Bone marrow (tissue), 2 donors: ENCODE data around the gene DPPA2.
"Not testable (repeated sequence)": the region's sequence is repeated elsewhere in the genome, so short reads cannot be mapped to it uniquely, and the experiment has no call there.

ENCODE experiments used
- DNase-seq, 2 donors: peaks; one replicate each; lab custom pipeline; 2025; lab: John Stamatoyannopoulos, UW

Gene DPPA2, protein sequence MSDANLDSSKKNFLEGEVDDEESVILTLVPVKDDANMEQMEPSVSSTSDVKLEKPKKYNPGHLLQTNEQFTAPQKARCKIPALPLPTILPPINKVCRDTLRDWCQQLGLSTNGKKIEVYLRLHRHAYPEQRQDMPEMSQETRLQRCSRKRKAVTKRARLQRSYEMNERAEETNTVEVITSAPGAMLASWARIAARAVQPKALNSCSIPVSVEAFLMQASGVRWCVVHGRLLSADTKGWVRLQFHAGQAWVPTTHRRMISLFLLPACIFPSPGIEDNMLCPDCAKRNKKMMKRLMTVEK

DNA sequence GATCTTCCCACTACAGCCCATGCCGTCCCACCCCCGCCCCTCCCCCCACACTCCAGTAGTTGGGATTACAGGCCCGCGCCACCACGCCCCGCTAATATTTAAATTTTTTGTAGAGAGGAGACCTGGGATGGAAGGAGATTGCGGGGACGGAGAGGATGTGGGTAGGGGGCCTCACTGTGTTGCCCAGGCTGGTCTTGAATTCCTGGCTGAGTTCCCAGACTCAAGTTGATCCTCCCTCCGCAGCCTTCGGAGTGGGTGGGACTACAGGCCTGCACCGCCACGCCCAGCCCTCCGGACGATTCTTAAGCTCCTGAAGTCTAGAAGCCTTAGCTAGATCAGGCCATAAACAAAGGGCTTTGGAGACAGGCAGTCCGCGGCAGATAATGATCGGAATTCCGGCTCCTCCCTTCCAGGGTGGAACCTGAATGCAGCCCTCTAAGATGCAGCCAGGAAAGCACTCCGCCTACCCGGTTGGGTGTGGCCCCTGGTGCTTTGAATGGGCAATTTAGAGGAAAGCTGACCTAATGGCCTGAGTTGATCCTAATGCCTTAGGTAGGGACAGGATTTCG, at the start of gene DPPA2:
DPPA2 (minus strand) TSS at position 356 of the 569 bp plus-strand sequence. CDS start 1,975 bp downstream, outside the sequence.
- no peak for DNase-seq

- DNase-seq, result no peak
These were observed 47.8 kb upstream of the DPPA2 start for GRCh38 chr3:109364088-109364487.

GRCh38 chr3:109363634-109364033, 47.3 kb upstream of the DPPA2 start:
- no peak for DNase-seq

DNA sequence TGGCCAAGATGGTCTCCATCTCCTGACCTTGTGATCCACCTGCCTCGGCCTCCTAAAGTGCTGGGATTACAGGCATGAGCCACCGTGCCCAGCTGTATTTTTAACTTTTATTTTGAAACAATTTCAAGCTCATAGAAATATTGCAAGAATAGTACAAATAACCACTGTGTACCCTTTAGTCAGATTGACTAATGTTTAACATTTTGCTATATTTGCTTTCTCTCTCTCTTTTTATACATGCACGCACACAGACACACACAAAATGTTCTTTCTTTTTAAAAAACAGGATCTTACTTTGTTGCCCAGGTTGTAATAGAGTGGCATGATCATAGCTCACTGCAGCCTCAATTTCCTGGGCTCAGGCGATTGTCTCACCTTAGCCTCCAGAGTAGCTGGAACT, 46.5 kb upstream of the DPPA2 start:
- DNase-seq, result no peak

GRCh38 chr3:109358809-109359208, 42.5 kb upstream of the DPPA2 start:
- DNase-seq, result not testable (repeated sequence)

- no peak for DNase-seq
These were observed 40.3 kb upstream of the DPPA2 start for GRCh38 chr3:109356442-109357155.

- no peak for DNase-seq
These were observed 39.5 kb upstream of the DPPA2 start for GRCh38 chr3:109355625-109356441.

DNA sequence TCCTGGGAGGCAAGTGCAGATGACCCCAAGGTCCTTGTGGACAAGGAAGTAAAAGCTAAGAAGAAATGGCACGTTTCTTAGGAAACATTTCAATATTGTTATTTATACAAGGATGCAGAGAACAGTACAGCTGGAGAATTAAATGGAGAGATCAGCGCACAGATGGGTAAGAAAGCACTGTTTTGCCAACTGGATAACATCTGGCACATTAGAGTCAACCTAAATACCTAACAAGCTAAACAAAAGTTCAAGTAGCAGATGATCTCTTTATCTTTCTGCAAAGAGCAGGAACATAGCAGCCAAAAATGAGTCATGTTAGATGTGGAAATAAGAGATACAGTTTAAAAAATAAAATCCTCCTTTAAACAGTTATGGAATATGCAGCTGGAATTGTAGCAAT, 36.7 kb upstream of the DPPA2 start:
- no peak for DNase-seq

DNA sequence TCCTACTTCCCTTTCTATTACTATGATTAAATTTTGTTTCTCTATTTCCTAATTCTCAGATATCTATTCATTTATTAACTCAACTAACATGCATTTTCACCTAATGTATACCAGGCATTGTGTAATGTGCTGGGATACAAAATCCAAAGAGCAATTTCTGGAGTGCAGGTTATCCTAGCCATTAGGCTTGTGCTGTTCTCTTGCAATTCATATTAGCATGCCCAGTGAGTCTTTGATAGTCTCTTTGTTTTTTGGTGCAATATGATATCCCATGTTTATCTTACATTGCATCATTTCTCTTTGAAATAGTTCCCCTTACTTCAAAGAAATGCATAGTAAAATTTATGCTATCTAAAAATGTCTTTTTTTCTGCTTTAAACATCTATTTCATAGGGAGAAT, 34.9 kb upstream of the DPPA2 start:
- no peak for DNase-seq

DNA sequence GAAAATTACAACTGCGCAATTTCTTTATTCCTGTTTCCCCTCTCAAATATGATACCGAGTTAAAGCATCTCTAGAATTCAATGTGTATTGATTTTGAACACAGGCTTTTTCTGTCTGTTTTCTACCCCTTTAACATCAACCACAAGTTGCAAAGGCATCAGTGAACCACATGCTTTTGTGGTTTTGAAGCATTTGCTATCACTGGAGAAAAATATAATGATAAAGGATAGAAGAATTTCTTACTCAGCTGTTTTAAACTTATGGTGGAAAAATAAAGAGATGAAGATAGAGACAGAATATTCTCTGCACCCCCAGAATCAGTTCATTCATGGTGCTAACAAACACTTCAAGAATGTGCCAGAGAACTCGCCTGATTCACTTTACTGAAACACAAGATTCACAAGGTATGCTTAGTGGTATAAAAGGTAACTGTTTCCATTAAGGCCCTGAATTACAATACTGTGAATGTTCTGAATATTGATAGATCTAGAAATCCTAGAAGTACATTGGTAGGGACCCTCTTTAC, 30.5 kb upstream of the DPPA2 start:
- DNase-seq, result no peak

GRCh38 chr3:109346099-109346498, 29.8 kb upstream of the DPPA2 start:
- no peak for DNase-seq

- DNase-seq, result no peak
These were observed 23.7 kb upstream of the DPPA2 start for GRCh38 chr3:109339714-109340648.

DNA sequence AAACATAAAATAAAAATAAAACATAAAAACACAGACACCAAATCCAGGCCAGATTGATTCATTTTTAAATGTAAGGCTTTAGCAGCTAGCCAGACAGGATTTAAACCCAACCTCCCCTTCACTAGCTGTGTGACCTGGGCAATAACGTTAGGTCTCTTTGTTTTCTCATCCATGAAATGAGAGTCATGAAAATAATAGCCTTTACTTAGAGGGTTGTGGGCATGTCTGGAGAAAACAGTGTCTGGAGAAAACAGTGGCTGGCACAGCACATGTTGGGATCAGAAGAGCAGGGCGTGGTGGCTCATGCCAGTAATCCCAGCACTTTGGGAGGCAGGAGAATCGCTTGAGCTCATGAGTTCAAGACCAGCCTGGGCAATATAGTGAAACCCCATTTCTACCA, 22.9 kb upstream of the DPPA2 start:
- no peak for DNase-seq

DNA sequence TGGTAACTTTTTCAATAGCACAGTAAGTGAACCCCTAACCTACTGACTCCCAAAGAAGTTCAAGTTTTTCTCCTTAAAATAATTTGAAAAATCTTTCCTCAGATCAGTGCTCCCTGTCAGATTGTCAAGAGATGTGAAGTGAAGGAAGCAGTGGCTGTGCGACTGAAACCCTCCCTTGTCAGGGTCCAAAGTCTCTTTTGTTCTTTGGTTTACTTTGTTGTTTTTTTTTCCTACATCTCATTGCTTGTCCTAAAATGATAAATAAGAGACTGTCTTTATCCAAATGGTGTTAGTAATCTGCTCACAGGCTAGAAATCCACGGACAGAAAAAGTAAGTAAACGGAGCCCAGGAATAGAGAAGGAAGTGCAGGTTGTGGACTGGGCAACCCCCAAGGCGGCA, 22.0 kb upstream of the DPPA2 start:
- no peak for DNase-seq

DNA sequence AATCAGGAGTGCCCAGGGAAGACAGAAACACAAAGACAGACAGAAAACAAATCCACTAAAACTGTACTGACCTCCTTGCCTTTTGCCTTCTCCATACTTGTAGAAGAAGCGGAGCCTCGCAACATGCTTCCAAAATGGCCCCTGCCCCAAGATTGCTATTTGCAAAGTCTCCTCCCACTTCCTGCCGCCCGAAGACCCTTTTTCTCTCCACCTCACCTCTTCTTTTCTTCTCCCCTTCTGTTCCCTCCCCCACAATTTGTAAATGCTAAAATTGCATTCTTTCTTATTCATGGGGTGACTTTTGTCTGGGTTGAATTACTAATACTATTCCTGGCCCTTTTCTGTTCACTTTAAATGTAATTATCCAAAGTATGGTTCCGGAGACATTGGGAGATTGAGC, 21.1 kb upstream of the DPPA2 start, which contains the start of gene DPPA4:
DPPA4 (minus strand) TSS at position 154 of the 400 bp plus-strand sequence; CDS start at position 125, 29 bp downstream.
- no peak for DNase-seq

DNA sequence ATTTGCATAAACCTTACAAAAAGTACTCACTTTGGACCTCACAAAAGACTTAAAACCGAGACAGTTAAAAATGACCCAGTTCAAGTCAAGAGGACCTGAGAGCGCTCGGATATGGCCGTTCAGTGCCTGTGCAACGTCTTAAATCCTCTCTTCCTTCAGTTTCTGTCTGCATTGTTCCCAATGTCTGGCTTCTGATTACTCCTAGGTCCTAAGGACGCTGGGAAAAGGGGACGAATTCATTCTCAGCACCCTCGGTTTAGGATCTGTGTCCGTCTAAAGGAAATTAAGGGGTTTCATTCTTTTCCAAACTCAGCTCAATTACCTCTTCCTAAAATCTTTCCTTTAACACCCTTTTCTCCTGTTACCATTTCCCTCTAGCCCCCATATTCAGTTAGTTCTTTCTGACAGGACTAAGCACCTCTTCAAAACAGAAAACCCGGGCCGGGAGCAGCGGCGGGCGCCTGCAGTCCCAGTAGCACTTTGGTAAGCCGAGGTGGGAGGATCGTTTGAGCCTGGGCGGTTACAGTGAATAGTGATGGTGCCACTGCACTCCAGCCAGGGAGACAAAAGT, 20.1 kb upstream of the DPPA2 start:
- DNase-seq, result no peak

DNA sequence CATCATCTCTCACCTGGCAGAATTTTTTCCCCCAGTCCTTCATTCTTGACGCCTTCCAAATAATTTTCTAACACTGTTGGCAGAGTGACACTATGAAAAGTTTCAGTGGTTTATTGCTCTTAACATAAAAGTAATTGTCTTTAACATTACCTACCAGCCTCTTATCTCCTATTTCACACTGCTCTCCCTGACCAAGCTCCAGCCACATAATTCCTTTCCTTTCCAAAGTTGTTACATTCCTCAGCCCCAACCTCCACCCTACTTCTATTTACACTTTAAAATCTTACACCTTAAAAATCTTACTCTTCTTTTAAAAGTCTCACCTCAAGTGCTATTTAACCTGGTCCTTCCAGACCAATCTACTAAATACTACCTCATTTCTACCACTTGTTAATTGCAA, 18.3 kb upstream of the DPPA2 start:
- DNase-seq, result no peak

- no peak for DNase-seq
These were observed 15.4 kb upstream of the DPPA2 start for GRCh38 chr3:109331692-109332091.

DNA sequence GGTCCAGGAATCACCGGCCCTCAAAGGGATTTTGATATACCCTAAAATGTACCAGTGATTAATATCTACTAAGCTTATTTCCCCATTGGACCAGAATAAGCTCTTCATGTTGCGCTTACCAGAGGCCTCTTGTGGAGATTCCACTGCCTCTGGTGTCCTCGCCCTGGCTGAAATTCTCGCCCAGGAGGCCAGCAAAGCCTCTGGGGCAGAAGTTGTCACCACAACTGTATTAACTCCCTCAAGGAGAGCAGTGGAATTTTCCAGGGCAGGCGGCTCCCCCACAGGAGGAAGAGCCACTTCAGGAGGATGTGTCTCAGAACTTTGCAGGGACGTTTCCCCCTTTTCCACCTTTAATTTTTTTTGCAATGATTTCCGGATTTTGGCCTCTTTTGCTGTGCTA, 14.1 kb upstream of the DPPA2 start:
- no peak for DNase-seq

- DNase-seq, result no peak
These were observed 11.9 kb upstream of the DPPA2 start for GRCh38 chr3:109328202-109328601.

DNA sequence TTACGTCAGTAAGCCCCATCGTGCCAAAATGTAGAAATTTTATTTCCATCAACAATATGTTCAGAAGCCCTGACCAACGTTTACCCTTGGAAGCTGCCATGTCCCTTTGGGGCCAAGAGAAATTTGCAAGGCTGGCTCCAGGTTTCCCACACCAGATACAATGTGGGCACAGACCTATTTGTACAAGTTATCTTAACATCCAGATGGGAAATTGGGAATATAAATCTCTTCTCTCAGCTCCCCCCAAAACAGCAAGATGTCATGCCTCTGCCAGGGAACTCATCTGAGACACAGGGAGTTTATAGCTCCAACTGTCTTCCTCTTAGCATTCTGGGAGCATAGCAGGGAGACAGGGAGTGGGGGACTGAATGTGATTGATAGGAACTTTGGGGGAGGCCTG, 9.3 kb upstream of the DPPA2 start:
- DNase-seq, result no peak
